H9 (cell line): ENCODE results near the gene F2. TPM values are rescaled to one million over a fixed set of nuclear protein-coding genes. Genes with fewer than 3 reads are reported as not detected.

ENCODE experiments used
- DNase-seq: peaks from one replicate; pipeline ENCODE4 v3.0.0-alpha.2; 2017
- H2AFZ ChIP-seq: one replicate; pipeline ENCODE4 v1.6.1; 2013; ENCODE audit warnings: mild to moderate bottlenecking, low read length, control low read depth, moderate library complexity
- H2AK5ac ChIP-seq: 2 replicates; pipeline ENCODE4 v1.6.1; 2013; ENCODE audit warnings: low read length, control low read depth, mixed read lengths; ENCODE audit not compliant: insufficient read length
- H2BK120ac ChIP-seq: one replicate; pipeline ENCODE4 v1.6.1; 2013; ENCODE audit warnings: low read depth, mild to moderate bottlenecking, low read length, control low read depth, inconsistent platforms; ENCODE audit not compliant: poor library complexity, severe bottlenecking
- H2BK12ac ChIP-seq: 2 replicates; pipeline ENCODE4 v1.6.1; 2013; ENCODE audit warnings: low read length, control low read depth, mixed read lengths, low read depth; ENCODE audit not compliant: insufficient read length
- H2BK15ac ChIP-seq: 2 replicates; pipeline ENCODE4 v1.6.1; 2013; ENCODE audit warnings: low read depth, low read length, control low read depth
- H2BK20ac ChIP-seq: one replicate; pipeline ENCODE4 v1.6.1; 2013; ENCODE audit warnings: low read depth, mild to moderate bottlenecking, low read length, control low read depth, inconsistent platforms; ENCODE audit not compliant: poor library complexity, severe bottlenecking
- H2BK5ac ChIP-seq: 2 replicates; pipeline ENCODE4 v1.6.1; 2013; ENCODE audit warnings: low read length, control low read depth, mixed read lengths; ENCODE audit not compliant: insufficient read length
- H3K14ac ChIP-seq: 2 replicates; pipeline ENCODE4 v1.6.1; 2013; ENCODE audit warnings: low read length, control low read depth; ENCODE audit not compliant: insufficient read depth
- H3K18ac ChIP-seq: 2 replicates; pipeline ENCODE4 v1.6.1; 2013; ENCODE audit warnings: low read depth, mild to moderate bottlenecking, mixed read lengths, low read length, control low read depth; ENCODE audit not compliant: insufficient read length
- H3K23ac ChIP-seq: 2 replicates; pipeline ENCODE4 v1.6.1; 2013; ENCODE audit warnings: low read length, control low read depth, mixed read lengths, low read depth; ENCODE audit not compliant: insufficient read length
- H3K23me2 ChIP-seq: 2 replicates; pipeline ENCODE4 v1.6.1; 2013; ENCODE audit warnings: low read depth, mild to moderate bottlenecking, mixed read lengths, low read length, control low read depth; ENCODE audit not compliant: insufficient read length, poor library complexity, severe bottlenecking
- H3K27ac ChIP-seq: 2 replicates; pipeline ENCODE4 v1.5.1; 2013; ENCODE audit warnings: low read length, control low read depth, mixed read lengths, low read depth; ENCODE audit not compliant: insufficient read length
- H3K27me3 ChIP-seq: 2 replicates; pipeline ENCODE4 v1.6.1; 2013; ENCODE audit warnings: low read length, control low read depth, inconsistent platforms; ENCODE audit not compliant: insufficient read depth
- H3K4ac ChIP-seq: 2 replicates; pipeline ENCODE4 v1.6.1; 2013; ENCODE audit warnings: low read depth, mild to moderate bottlenecking, control low read depth, inconsistent platforms, low read length, moderate library complexity
- H3K4me1 ChIP-seq: 2 replicates; pipeline ENCODE4 v1.6.1; 2013; ENCODE audit warnings: low read length, control low read depth, inconsistent platforms; ENCODE audit not compliant: insufficient read depth
- H3K4me2 ChIP-seq: 2 replicates; pipeline ENCODE4 v1.6.1; 2013; ENCODE audit warnings: low read length, control low read depth, mixed read lengths; ENCODE audit not compliant: insufficient read length, insufficient read depth
- H3K56ac ChIP-seq: 2 replicates; pipeline ENCODE4 v1.6.1; 2013; ENCODE audit warnings: low read depth, mild to moderate bottlenecking, mixed read lengths, low read length, control low read depth; ENCODE audit not compliant: insufficient read length
- H3K79me1 ChIP-seq: 2 replicates; pipeline ENCODE4 v1.6.1; 2013; ENCODE audit warnings: low read depth, mild to moderate bottlenecking, moderate library complexity, low read length, control low read depth, inconsistent platforms; ENCODE audit not compliant: insufficient read depth, poor library complexity, severe bottlenecking
- H3K79me2 ChIP-seq: 2 replicates; pipeline ENCODE4 v1.6.1; 2013; ENCODE audit warnings: low read length, control low read depth, inconsistent platforms; ENCODE audit not compliant: insufficient read depth
- H3K9ac ChIP-seq: 2 replicates; pipeline ENCODE4 v1.6.1; 2013; ENCODE audit warnings: low read length, control low read depth, mixed read lengths; ENCODE audit not compliant: insufficient read length; ENCODE audit errors: extremely low read depth
- H3K9me3 ChIP-seq: one replicate; pipeline ENCODE4 v1.6.1; 2013; ENCODE audit warnings: low read depth, low read length, inconsistent platforms; ENCODE audit not compliant: control insufficient read depth
- H3T11ph ChIP-seq: one replicate; pipeline ENCODE4 v1.6.1; 2013; ENCODE audit warnings: mild to moderate bottlenecking, low read length, control low read depth, inconsistent platforms
- H4K20me1 ChIP-seq: one replicate; pipeline ENCODE4 v1.6.1; 2013; ENCODE audit not compliant: control insufficient read depth, insufficient read length, insufficient read depth
- H4K5ac ChIP-seq: 2 replicates; pipeline ENCODE4 v1.6.1; 2013; ENCODE audit warnings: low read depth, mild to moderate bottlenecking, mixed read lengths, low read length, control low read depth; ENCODE audit not compliant: insufficient read length
- H4K8ac ChIP-seq: replicated peaks from 2 replicates; pipeline ENCODE4 v1.6.1; 2013; ENCODE audit warnings: low read length, control low read depth, mixed read lengths, low read depth; ENCODE audit not compliant: insufficient read length
- H4K91ac ChIP-seq: 2 replicates; pipeline ENCODE4 v1.6.1; 2013; ENCODE audit warnings: low read depth, mild to moderate bottlenecking, moderate library complexity, mixed read lengths, low read length, control low read depth; ENCODE audit not compliant: insufficient read length
- H3K27ac Mint-ChIP-seq, 3 experiments: 2 replicates in 2 of 3; 3 replicates in 1 of 3; pipeline ENCODE4 v1.8.0; 2020 to 2021; ENCODE audit warnings: mixed read lengths in 3 of 3, mild to moderate bottlenecking in 1 of 3, moderate library complexity in 1 of 3
- H3K27me3 Mint-ChIP-seq: 2 replicates; pipeline ENCODE4 v1.8.0; 2021; ENCODE audit warnings: low read depth, mild to moderate bottlenecking, moderate library complexity, mixed read lengths
- H3K36me3 Mint-ChIP-seq, 3 experiments: 2 replicates in 2 of 3; 3 replicates in 1 of 3; pipeline ENCODE4 v1.8.0; 2020 to 2021; ENCODE audit warnings: low read depth in 3 of 3, mixed read lengths in 3 of 3; ENCODE audit not compliant: insufficient read depth in 1 of 3
- H3K4me1 Mint-ChIP-seq, 2 experiments: 2 replicates each; pipeline ENCODE4 v1.8.0; 2020; ENCODE audit warnings: mixed read lengths in 2 of 2
- H3K4me3 Mint-ChIP-seq, 2 experiments: 2 replicates in 1 of 2; 3 replicates in 1 of 2; pipeline ENCODE4 v1.8.0; 2020 to 2021; ENCODE audit warnings: mild to moderate bottlenecking in 2 of 2, mixed read lengths in 2 of 2, moderate library complexity in 1 of 2
- H3K9me3 Mint-ChIP-seq, 2 experiments: 2 replicates in 1 of 2; 3 replicates in 1 of 2; pipeline ENCODE4 v1.8.0; 2020; ENCODE audit warnings: mild to moderate bottlenecking in 2 of 2, mixed read lengths in 2 of 2, moderate library complexity in 1 of 2
- WGBS: extraction: QIAGEN DNeasy Blood & Tissue Kit; methylation state at CpG from one replicate; pipeline ENCODE4 v1.1.7; 2013; ENCODE audit warnings: missing lambda C conversion rate, low lambda C conversion rate, mixed read lengths; ENCODE audit not compliant: insufficient read length; ENCODE audit errors: extremely low coverage; 5-methylcytosine and 5-hydroxymethylcytosine counted together
- total RNA-seq: library from RNA; stranded (reverse); gene quantifications from 2 replicates; pipeline ENCODE4 v1.2.1, GENCODE V29; 2021
- TF ChIP-seq, protein P1 (sequence below): fragments of 200-600 bp; sonication (generic); conservative IDR thresholded peaks from 3 replicates; pipeline ENCODE4 v1.8.0; 2021; ENCODE audit warnings: antibody characterized with exemption, mild to moderate bottlenecking

F2 gene
- total RNA-seq, 1 experiment from 2014 or later: not detected

DNA sequence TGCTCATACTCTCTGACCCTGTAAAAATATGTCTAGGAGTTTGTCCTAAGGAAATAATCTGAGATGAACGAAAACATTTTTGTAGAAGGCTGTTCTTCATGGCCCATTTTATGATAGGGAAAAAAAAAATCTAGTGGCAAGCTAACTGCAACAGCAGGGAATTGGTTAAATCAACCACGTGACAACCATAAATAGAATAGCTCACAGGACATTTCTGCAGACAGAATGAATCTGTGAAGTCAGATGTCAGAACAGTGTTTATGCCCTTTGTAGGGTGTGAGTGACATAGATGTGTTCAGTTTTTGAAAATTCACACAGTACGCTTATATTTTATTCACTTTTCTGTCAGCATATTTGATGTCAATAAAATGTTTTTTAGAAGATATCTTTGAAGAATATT, 34.6 kb upstream of the F2 start:
- peaks cover 2% of the 10 kb centered on the region; the same call in 1 of the 2 replicates for H3K27me3 Mint-ChIP-seq
- Histone ChIP-seq H3K4me1 (no peaks in the 10 kb centered on the region), H4K5ac (no peak overlapping the region), H2BK5ac (no peak overlapping the region), H4K20me1 (no peaks in the 10 kb centered on the region), H2BK20ac (no peak overlapping the region), H2BK120ac (no peak overlapping the region), H2AFZ (no peak overlapping the region), H4K8ac (no peak overlapping the region), H3K9ac (no peak overlapping the region), H3K79me2 (no peaks in the 10 kb centered on the region), H3K27me3 (no peaks in the 10 kb centered on the region; the same call in 1 of the 2 replicates), H3K9me3 (no peaks in the 10 kb centered on the region), H3K14ac (no peak overlapping the region), H3K79me1 (no peaks in the 10 kb centered on the region), H2AK5ac (no peak overlapping the region), H2BK12ac (no peak overlapping the region), H4K91ac (no peak overlapping the region), H3K4ac (no peak overlapping the region), H3T11ph (no peak overlapping the region), H3K56ac (no peak overlapping the region), H3K23me2 (no peaks in the 10 kb centered on the region), H2BK15ac (no peak overlapping the region), H3K4me2 (no peak overlapping the region), H3K23ac (no peak overlapping the region), H3K27ac (no peak overlapping the region), H3K18ac (no peak overlapping the region)
- no peaks in the 10 kb centered on the region for H3K9me3 Mint-ChIP-seq
- TF ChIP-seq, protein P1, sequence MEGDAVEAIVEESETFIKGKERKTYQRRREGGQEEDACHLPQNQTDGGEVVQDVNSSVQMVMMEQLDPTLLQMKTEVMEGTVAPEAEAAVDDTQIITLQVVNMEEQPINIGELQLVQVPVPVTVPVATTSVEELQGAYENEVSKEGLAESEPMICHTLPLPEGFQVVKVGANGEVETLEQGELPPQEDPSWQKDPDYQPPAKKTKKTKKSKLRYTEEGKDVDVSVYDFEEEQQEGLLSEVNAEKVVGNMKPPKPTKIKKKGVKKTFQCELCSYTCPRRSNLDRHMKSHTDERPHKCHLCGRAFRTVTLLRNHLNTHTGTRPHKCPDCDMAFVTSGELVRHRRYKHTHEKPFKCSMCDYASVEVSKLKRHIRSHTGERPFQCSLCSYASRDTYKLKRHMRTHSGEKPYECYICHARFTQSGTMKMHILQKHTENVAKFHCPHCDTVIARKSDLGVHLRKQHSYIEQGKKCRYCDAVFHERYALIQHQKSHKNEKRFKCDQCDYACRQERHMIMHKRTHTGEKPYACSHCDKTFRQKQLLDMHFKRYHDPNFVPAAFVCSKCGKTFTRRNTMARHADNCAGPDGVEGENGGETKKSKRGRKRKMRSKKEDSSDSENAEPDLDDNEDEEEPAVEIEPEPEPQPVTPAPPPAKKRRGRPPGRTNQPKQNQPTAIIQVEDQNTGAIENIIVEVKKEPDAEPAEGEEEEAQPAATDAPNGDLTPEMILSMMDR: no peak
- H3K36me3 Mint-ChIP-seq: peaks cover 0 to 24% (median 5%) of the 10 kb centered on the region in 3 experiments; a peak in 4 of 7 replicates
- no peak overlapping the region for H3K27ac Mint-ChIP-seq
- WGBS: no CpG with 5 or more reads among the region's 3 CpGs
- H3K4me3 Mint-ChIP-seq: no peak overlapping the region
- H3K4me1 Mint-ChIP-seq: no peaks in the 10 kb centered on the region
- no peak for DNase-seq
